K562 (cell line): ENCODE results near the gene C2CD4D. TPM values are rescaled to one million over a fixed set of nuclear protein-coding genes. Genes with fewer than 3 reads are reported as not detected.

ENCODE experiments used
- ATAC-seq: fragments of 200-7000 bp; cut with Tn5 transposase; 3 replicates; pipeline ENCODE4 v1.9.1; 2020; ENCODE audit warnings: moderate library complexity
- BruUV-seq: library from RNA; stranded (reverse); fragments of 400-500 nt; replicated peaks from 2 replicates; lab custom pipeline; 2021; lab: Mats Ljungman, UMichigan
- CTCF ChIA-PET: fragments of 300-600 bp; formaldehyde crosslinking; extraction: SDS; loops from one replicate; lab custom pipeline; 2021; ENCODE audit warnings: low intra/inter-chr PET ratio; lab: Yijun Ruan, JAX
- POLR2A ChIA-PET: fragments of 300-600, 350-650 bp; sonication (Branson Sonifier 250); formaldehyde crosslinking; extraction: SDS; loops from one replicate; lab custom pipeline; 2021; ENCODE audit warnings: antibody characterized with exemption, inconsistent platforms; lab: Yijun Ruan, JAX
- DNase-seq, 4 experiments: peaks; one replicate each; pipeline versions ENCODE4 v3.0.0 to v3.0.0-alpha.2; 2011 to 2018; ENCODE audit warnings: low spot score in 3 of 4, mixed read lengths in 3 of 4; ENCODE audit errors: extremely low read depth in 1 of 4
- FAIRE-seq: peaks from 2 replicates; lab custom pipeline; 2011; peaks lifted over from hg19 to GRCh38; lab: Jason Lieb, UNC
- H2AFZ ChIP-seq: 2 replicates; pipeline ENCODE4 v1.6.0; 2011; ENCODE audit warnings: low read depth, low read length, control low read depth, inconsistent platforms
- H3K27ac ChIP-seq: fragments of 200-600 bp; 3 replicates; pipeline ENCODE4 v1.8.0; 2011; ENCODE audit warnings: low read depth, mild to moderate bottlenecking, control low read depth, inconsistent platforms, low read length, moderate library complexity, mixed read lengths; ENCODE audit errors: extremely low read depth
- H3K27me3 ChIP-seq, 2 experiments: fragments of 300-600 bp in 1 of 2; 2 replicates in 1 of 2; 3 replicates in 1 of 2; pipeline versions ENCODE4 v1.6.0 to v1.8.0; 2011; ENCODE audit warnings: inconsistent platforms in 2 of 2, low read length in 2 of 2, mild to moderate bottlenecking in 1 of 2, mixed read lengths in 1 of 2, moderate library complexity in 1 of 2; ENCODE audit not compliant: control insufficient read depth in 2 of 2, insufficient read depth in 2 of 2
- H3K36me3 ChIP-seq: fragments of 300-600 bp; 3 replicates; pipeline ENCODE4 v1.8.0; 2011; ENCODE audit warnings: mild to moderate bottlenecking, low read length, inconsistent platforms; ENCODE audit not compliant: control insufficient read depth, insufficient read depth
- H3K4me1 ChIP-seq, 2 experiments: fragments of 200-600 bp in 1 of 2; replicated peaks in 1 of 2; 2 replicates in 1 of 2; 3 replicates in 1 of 2; pipeline versions ENCODE4 v1.5.1 to v1.8.0; 2011; ENCODE audit warnings: inconsistent platforms in 2 of 2, low read length in 2 of 2, mild to moderate bottlenecking in 1 of 2, mixed read lengths in 1 of 2, moderate library complexity in 1 of 2; ENCODE audit not compliant: control insufficient read depth in 2 of 2, insufficient read depth in 2 of 2
- H3K4me2 ChIP-seq: 2 replicates; pipeline ENCODE4 v1.6.1; 2011; ENCODE audit warnings: low read length, control low read depth, inconsistent platforms, mixed read lengths; ENCODE audit not compliant: insufficient read depth
- H3K4me3 ChIP-seq: fragments of 200-600 bp; sonication (generic), shearing (Covaris generic); 2 replicates; pipeline ENCODE4 v1.5.1; 2016; ENCODE audit warnings: control low read depth, inconsistent platforms
- H3K79me2 ChIP-seq: fragments of 200-600 bp; 3 replicates; pipeline ENCODE4 v1.8.0; 2011; ENCODE audit warnings: low read length, inconsistent platforms; ENCODE audit not compliant: control insufficient read depth, insufficient read depth
- H3K9ac ChIP-seq, 2 experiments: 2 replicates each; pipeline versions ENCODE4 v1.6.0 to v1.6.1; 2011; ENCODE audit warnings: low read depth in 2 of 2, low read length in 2 of 2, control low read depth in 1 of 2, inconsistent platforms in 1 of 2, mild to moderate bottlenecking in 1 of 2, mixed read lengths in 1 of 2; ENCODE audit not compliant: insufficient read depth in 1 of 2
- H3K9me1 ChIP-seq: one replicate; pipeline ENCODE4 v1.6.0; 2011; ENCODE audit warnings: inconsistent platforms, mild to moderate bottlenecking, low read length, moderate library complexity; ENCODE audit not compliant: control insufficient read depth, insufficient read depth
- H3K9me3 ChIP-seq: replicated peaks from 2 replicates; pipeline ENCODE4 v1.5.1; 2011; ENCODE audit warnings: low read depth, low read length, inconsistent platforms; ENCODE audit not compliant: control insufficient read depth, insufficient read depth
- H4K20me1 ChIP-seq: replicated peaks from 2 replicates; pipeline ENCODE4 v1.6.1; 2011; ENCODE audit warnings: low read length, inconsistent platforms, mixed read lengths; ENCODE audit not compliant: control insufficient read depth, insufficient read depth
- BHLHE40 ChIP-seq: IDR thresholded peaks from 2 replicates; pipeline ENCODE4 v1.6.1; 2011; ENCODE audit warnings: low read length, improper control_type of control experiment
- EZH2 ChIP-seq: IDR thresholded peaks from 2 replicates; pipeline ENCODE4 v1.6.1; 2012; ENCODE audit warnings: low read depth, mild to moderate bottlenecking, inconsistent platforms, low read length, borderline replicate concordance
- GTF3C2 ChIP-seq: IDR thresholded peaks from 3 replicates; pipeline ENCODE4 v1.6.1; 2011; ENCODE audit warnings: borderline replicate concordance, mild to moderate bottlenecking, moderate library complexity; ENCODE audit not compliant: insufficient read length; ENCODE audit errors: extremely low read depth
- HDAC1 ChIP-seq, 2 experiments: fragments of 450-650 bp; IDR thresholded peaks; 2 replicates each; pipeline ENCODE4 v1.6.1; 2016 to 2017; ENCODE audit warnings: inconsistent platforms in 1 of 2, mild to moderate bottlenecking in 1 of 2, moderate library complexity in 1 of 2
- MEIS2 ChIP-seq: fragments of 450-650 bp; IDR thresholded peaks from 2 replicates; pipeline ENCODE4 v1.6.1; 2014; ENCODE audit warnings: mild to moderate bottlenecking; ENCODE audit not compliant: partially characterized antibody
- TFAP4 ChIP-seq: sonication (generic); formaldehyde crosslinking; IDR thresholded peaks from 2 replicates; pipeline ENCODE4 v1.8.0; 2022; ENCODE audit warnings: missing genetic modification reagents, mild to moderate bottlenecking, moderate library complexity, borderline replicate concordance
- ZNF398 ChIP-seq: fragments of 250-450 bp; sonication (Bioruptor Pico); IDR thresholded peaks from 2 replicates; pipeline ENCODE4 v1.8.0; 2021; ENCODE audit warnings: moderate library complexity, mild to moderate bottlenecking, inconsistent platforms
- ZNF717 ChIP-seq: fragments of 250-450 bp; sonication (Bioruptor Pico); IDR thresholded peaks from 2 replicates; pipeline ENCODE4 v1.5.0; 2021
- WGBS: fragments of 100-300 bp; shearing (Covaris generic); methylation state at CpG from one replicate; pipeline ENCODE4 v1.1.6; 2016; ENCODE audit warnings: low coverage, mixed read lengths; ENCODE audit not compliant: insufficient coverage; ENCODE audit errors: missing lambda C conversion rate; 5-methylcytosine and 5-hydroxymethylcytosine counted together
- in situ Hi-C: fragments of 300-500 bp; cut with MboI; formaldehyde crosslinking; loops from 4 replicates; pipeline ENCODE4 v1.15.0; 2018; ENCODE audit warnings: inconsistent platforms, mixed read lengths
- intact Hi-C: fragments of 100-400 bp; cut with micrococcal nuclease; formaldehyde crosslinking; loops from 2 replicates; pipeline ENCODE4 v1.14.2; 2022
- polyA plus RNA-seq, 8 experiments: library from polyadenylated mRNA; depleted of rRNA in 4 of 8; stranded (reverse) in 5 of 8; unstranded in 3 of 8; fragments of >200 nt; fragmentation: Nextera tagmentation in 2 of 8; fragmentation: Illumina TruSeq in 1 of 8; extraction: Ambion mirVana in 2 of 8; extraction: Trizol in 1 of 8; gene quantifications; 2 replicates each; pipeline versions ENCODE4 v1.2.1 to v1.2.3, GENCODE V29; 2011 to 2014; ENCODE audit warnings: inconsistent platforms in 1 of 8, missing spikeins in 1 of 8
- total RNA-seq, 7 experiments: library from RNA; depleted of rRNA in 6 of 7; stranded (reverse); fragments of >200 nt in 6 of 7; fragmentation: Illumina TruSeq in 2 of 7; extraction: Trizol in 2 of 7; gene quantifications; 2 replicates each; pipeline versions ENCODE4 v1.2.1 to v1.2.3, GENCODE V29; 2011 to 2021; ENCODE audit warnings: low replicate concordance in 1 of 7
- TF ChIP-seq, protein P1 (sequence below): fragments of 250-450 bp; sonication (Bioruptor Pico); IDR thresholded peaks from 2 replicates; pipeline ENCODE4 v1.8.0; 2021; ENCODE audit warnings: moderate library complexity, mild to moderate bottlenecking, inconsistent platforms

Gene C2CD4D
- total and polyA plus RNA-seq, 9 of the 15 experiments (the other 6 are each of a cell fraction or from before 2014, with no cell fraction given): not detected

DNA sequence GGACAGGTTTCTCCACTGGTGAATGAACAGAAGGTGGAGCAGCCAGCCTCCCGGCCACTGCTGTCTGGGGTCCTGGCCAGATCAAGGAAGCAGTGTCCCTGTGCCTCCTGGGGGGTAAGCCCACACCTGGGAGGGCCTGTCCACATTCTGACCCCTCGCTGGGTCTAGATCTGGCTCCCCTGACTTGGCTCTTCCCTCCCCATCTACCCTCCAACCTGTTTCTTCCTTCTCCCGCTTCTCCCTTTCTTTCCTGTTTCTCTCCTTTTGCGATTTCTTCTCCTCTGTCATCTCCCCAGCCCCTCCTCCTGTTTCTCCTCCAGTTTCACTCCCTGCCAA lies 8.4 kb downstream of the C2CD4D start:
- peaks cover 0 to 3% of the 10 kb centered on the region in 2 experiments; a peak in 2 of 5 replicates for H3K27me3 ChIP-seq
- H4K20me1 ChIP-seq: no peaks in the 10 kb centered on the region
- peak overlapping the region; percentile 49; the same call in 1 of the 2 replicates for H3K4me2 ChIP-seq
- POLR2A ChIA-PET: no interaction called here
- ATAC-seq (no peak), DNase-seq (no peak), FAIRE-seq (no peak)
- peak overlapping the region in 1 of 2 experiments; percentile 85; a peak in 2 of 4 replicates for H3K9ac ChIP-seq
- H3K79me2 ChIP-seq: no peaks in the 10 kb centered on the region
- H3K4me3 ChIP-seq: no peak overlapping the region
- 58% methylated on average over 2 of the region's 4 CpGs for WGBS
- CTCF ChIA-PET: no interaction called here
- TF ChIP-seq MEIS2: no peak
- no peak for TF ChIP-seq ZNF398 (CRISPR knock-in tag)
- TF ChIP-seq BHLHE40: no peak
- no TSS peak for BruUV-seq
- no peaks in the 10 kb centered on the region for H3K36me3 ChIP-seq
- H3K4me1 ChIP-seq: peaks cover 5 to 27% of the 10 kb centered on the region in 2 experiments
- H3K9me1 ChIP-seq: peaks cover 3% of the 10 kb centered on the region
- H3K9me3 ChIP-seq: no peaks in the 10 kb centered on the region
- in situ Hi-C loops: loop anchor here (5.0 kb wide), 1 partner anchor 134 kb away; no protein-coding TSS in a partner anchor
- intact Hi-C loops: no loop called here
- H3K27ac ChIP-seq: no peak overlapping the region
- H2AFZ ChIP-seq: peak overlapping the region; percentile 67; the same call in 1 of the 2 replicates

- Histone ChIP-seq H3K79me2 (no peaks in the 10 kb centered on the region), H3K36me3 (no peaks in the 10 kb centered on the region), H3K27ac (no peak overlapping the region), H3K4me1 (peaks cover 5 to 33% of the 10 kb centered on the region in 2 experiments), H3K4me2 (no peak overlapping the region), H3K27me3 (peaks cover 2 to 15% of the 10 kb centered on the region in 2 experiments; a peak in 3 of 5 replicates), H4K20me1 (no peaks in the 10 kb centered on the region), H3K9ac (no peak overlapping the region), H3K9me1 (peaks cover 3% of the 10 kb centered on the region), H3K9me3 (no peaks in the 10 kb centered on the region), H2AFZ (no peak overlapping the region), H3K4me3 (no peak overlapping the region)
- WGBS: 25% methylated on average over 5 of the region's 6 CpGs
- ATAC-seq (no peak), FAIRE-seq (no peak), DNase-seq (no peak)
- no TSS peak for BruUV-seq
- in situ Hi-C loops: loop anchor here (5.0 kb wide), 1 partner anchor 133 kb away; no protein-coding TSS in a partner anchor
- intact Hi-C loops: no loop called here
- CTCF ChIA-PET: no interaction called here
- POLR2A ChIA-PET: interaction anchor here (0.5 to 1.2 kb wide), 2 partner anchors 10 to 523 kb away, joined by 3 to 4 read pairs; no protein-coding TSS in a partner anchor
- TF ChIP-seq ZNF717 (CRISPR knock-in tag) (no peak), HDAC1 (IDR thresholded peaks at IDR 0.05) (no peak), GTF3C2 (no peak), TFAP4 (no peak), EZH2 (no peak)
- TF ChIP-seq, protein P1, sequence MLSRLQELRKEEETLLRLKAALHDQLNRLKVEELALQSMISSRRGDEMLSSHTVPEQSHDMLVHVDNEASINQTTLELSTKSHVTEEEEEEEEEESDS (CRISPR knock-in tag): no peak
Measured at GRCh38 chr1:151830055-151830454, 9.6 kb downstream of the C2CD4D start.
